Measurements from ENCODE around the gene ZNF584. TPM values are rescaled to one million over a fixed set of nuclear protein-coding genes. Genes with fewer than 3 reads are reported as not detected.

Gene ZNF584
- total and polyA plus RNA-seq, 2 donors (not counting 3 experiments of a cell fraction or from before 2014, with no cell fraction given): 5.9 to 12.4 TPM

- H3K27me3 ChIP-seq (ENCODE audit: control insufficient read depth in 2 of 2, insufficient read depth in 2 of 2, low read length in 2 of 2): no peaks in the 10 kb centered on the region
- H3K36me3 ChIP-seq (ENCODE audit: control insufficient read depth in 2 of 2, extremely low read depth in 1 of 2, insufficient read depth in 2 of 2, low read length in 2 of 2): peaks cover 5 to 6% of the 10 kb centered on the region in 2 experiments
- POLR2A ChIA-PET: no interaction called here
- peaks cover 36% of the 10 kb centered on the region for H3K79me2 ChIP-seq (ENCODE audit: control insufficient read depth, insufficient read depth, low read length)
- H3K27ac ChIP-seq (ENCODE audit: insufficient read depth, low read depth, low read length): no peak overlapping the region
- H3K4me3 ChIP-seq (replicated peaks in 1 of 3; ENCODE audit: insufficient read depth in 1 of 3, low read depth in 1 of 3, low read length in 3 of 3): peak overlapping the region; percentile 67 to 93 (median 75)
- H3K4me2 ChIP-seq (ENCODE audit: insufficient read depth, low read length): peak overlapping the region; percentile 74
- peak overlapping the region; percentile 91 for H3K9ac ChIP-seq (replicated peaks; ENCODE audit: extremely low read depth, insufficient read depth, low read length)
- DNase-seq (ENCODE audit: low read depth, low spot score) (no peak), FAIRE-seq (no peak)
- intact Hi-C loops (cut with micrococcal nuclease) (no loop called here), dilution Hi-C loops (cut with MboI; ENCODE audit: extremely low pct_ligation_motif_present, low sequenced_read_pairs) (no loop called here)
- CTCF ChIA-PET: no interaction called here
- TF ChIP-seq GATA2 (IDR thresholded peaks at IDR 0.05; ENCODE audit: insufficient read depth, insufficient read length, low read depth, low read length): no peak
- no peak for TF ChIP-seq MYC (IDR thresholded peaks at IDR 0.05; ENCODE audit: low read depth, low read length)
- BruUV-seq (replicated peaks): no TSS peak
- no peaks in the 10 kb centered on the region for H3K9me1 ChIP-seq (replicated peaks; ENCODE audit: control insufficient read depth, extremely low read depth, insufficient read depth, low read length)
- H3K4me1 ChIP-seq (ENCODE audit: control insufficient read depth, extremely low read depth, insufficient read depth, low read length): peaks cover 17% of the 10 kb centered on the region
- no peaks in the 10 kb centered on the region for H3K9me3 ChIP-seq (replicated peaks; ENCODE audit: control insufficient read depth, insufficient read depth, low read length)
- H2AFZ ChIP-seq (ENCODE audit: low read depth, low read length): no peak overlapping the region
- H4K20me1 ChIP-seq (replicated peaks; ENCODE audit: control insufficient read depth, extremely low read depth, insufficient read depth, low read length): peaks cover 2% of the 10 kb centered on the region
Observed at GRCh38 chr19:58388175-58388526, 20.3 kb upstream of the ZNF584 start.

- Histone ChIP-seq H3K9me1 (replicated peaks; ENCODE audit: control insufficient read depth, extremely low read depth, insufficient read depth, low read length) (no peaks in the 10 kb centered on the region), H4K20me1 (replicated peaks; ENCODE audit: control insufficient read depth, extremely low read depth, insufficient read depth, low read length) (peaks cover 2% of the 10 kb centered on the region), H2AFZ (ENCODE audit: low read depth, low read length) (no peak overlapping the region), H3K4me1 (ENCODE audit: control insufficient read depth, extremely low read depth, insufficient read depth, low read length) (peaks cover 8% of the 10 kb centered on the region), H3K9me3 (replicated peaks; ENCODE audit: control insufficient read depth, insufficient read depth, low read length) (no peaks in the 10 kb centered on the region), H3K9ac (replicated peaks; ENCODE audit: extremely low read depth, insufficient read depth, low read length) (no peak overlapping the region), H3K4me2 (ENCODE audit: insufficient read depth, low read length) (no peak overlapping the region), H3K4me3 (replicated peaks in 1 of 3; ENCODE audit: insufficient read depth in 1 of 3, low read depth in 1 of 3, low read length in 3 of 3) (no peak overlapping the region), H3K79me2 (ENCODE audit: control insufficient read depth, insufficient read depth, low read length) (peaks cover 26% of the 10 kb centered on the region), H3K27me3 (ENCODE audit: control insufficient read depth in 2 of 2, insufficient read depth in 2 of 2, low read length in 2 of 2) (no peaks in the 10 kb centered on the region), H3K27ac (ENCODE audit: insufficient read depth, low read depth, low read length) (no peak overlapping the region), H3K36me3 (ENCODE audit: control insufficient read depth in 2 of 2, extremely low read depth in 1 of 2, insufficient read depth in 2 of 2, low read length in 2 of 2) (peaks cover 11 to 21% of the 10 kb centered on the region in 2 experiments)
- no TSS peak for BruUV-seq (replicated peaks)
- POLR2A ChIA-PET: no interaction called here
- no peak for FAIRE-seq
- CTCF ChIA-PET: no interaction called here
- no peak for DNase-seq (ENCODE audit: low read depth, low spot score)
- intact Hi-C loops (cut with micrococcal nuclease): no loop called here
- dilution Hi-C loops (cut with MboI; ENCODE audit: extremely low pct_ligation_motif_present, low sequenced_read_pairs): no loop called here
- no peak for TF ChIP-seq POLR2AphosphoS5 (IDR thresholded peaks at IDR 0.05; ENCODE audit: insufficient read depth, low read depth, low read length)
- no peak for TF ChIP-seq JUN (IDR thresholded peaks at IDR 0.05; ENCODE audit: borderline replicate concordance, insufficient read depth, insufficient read length, low read depth)
- TF ChIP-seq GATA2 (IDR thresholded peaks at IDR 0.05; ENCODE audit: insufficient read depth, insufficient read length, low read depth, low read length): no peak
- no peak for TF ChIP-seq POLR2A (IDR thresholded peaks at IDR 0.05; ENCODE audit: low read depth, low read length)
- no peak for TF ChIP-seq EZH2 (IDR thresholded peaks at IDR 0.05; ENCODE audit: borderline replicate concordance, low read depth, low read length, severe bottlenecking)
- no peak for TF ChIP-seq MAX (IDR thresholded peaks at IDR 0.05; ENCODE audit: insufficient read depth, insufficient read length)
- no peak for TF ChIP-seq CTCF (IDR thresholded peaks at IDR 0.05; ENCODE audit: extremely low read depth in 1 of 2, insufficient read depth in 1 of 2, low read depth in 1 of 2, low read length in 2 of 2)
- TF ChIP-seq MYC (IDR thresholded peaks at IDR 0.05; ENCODE audit: low read depth, low read length): no peak
- no peak for TF ChIP-seq FOS (IDR thresholded peaks at IDR 0.05; ENCODE audit: borderline replicate concordance, insufficient read depth, low read length)
Observed at GRCh38 chr19:58392945-58393724, 15.3 kb upstream of the ZNF584 start.

All from endothelial cell of umbilical vein (primary cell).